HepG2 (cell line): ENCODE measurements around the gene ATP9A. TPM values are rescaled to one million over a fixed set of nuclear protein-coding genes. Genes with fewer than 3 reads are reported as not detected.

Source experiments
- ATF5 ChIP-seq: sonication (generic); formaldehyde crosslinking; IDR thresholded peaks from 2 replicates; pipeline ENCODE4 v1.4.0; 2020; ENCODE audit warnings: mild to moderate bottlenecking, low read depth, missing genetic modification reagents
- ATRX ChIP-seq: sonication (generic); formaldehyde crosslinking; IDR thresholded peaks from 2 replicates; pipeline ENCODE4 v1.4.0; 2020; ENCODE audit warnings: missing genetic modification reagents, borderline replicate concordance
- CBX5 ChIP-seq: sonication (generic); formaldehyde crosslinking; IDR thresholded peaks from 2 replicates; pipeline ENCODE4 v1.4.0; 2020; ENCODE audit warnings: missing genetic modification reagents, borderline replicate concordance
- DPF2 ChIP-seq: sonication (generic); formaldehyde crosslinking; IDR thresholded peaks from 2 replicates; pipeline ENCODE4 v1.4.0; 2020; ENCODE audit warnings: mild to moderate bottlenecking, low read depth, missing genetic modification reagents, borderline replicate concordance
- HOXA5 ChIP-seq: sonication (generic); formaldehyde crosslinking; IDR thresholded peaks from 2 replicates; pipeline ENCODE4 v1.4.0; 2020; ENCODE audit warnings: missing genetic modification reagents
- HOXA9 ChIP-seq: sonication (generic); formaldehyde crosslinking; IDR thresholded peaks from 2 replicates; pipeline ENCODE4 v1.8.1; 2022; ENCODE audit warnings: missing genetic modification reagents, mild to moderate bottlenecking, moderate library complexity, borderline replicate concordance
- MBNL3 ChIP-seq: fragments of 250-450 bp; sonication (Bioruptor Pico); conservative IDR thresholded peaks from 2 replicates; pipeline ENCODE4 v1.8.0; 2022; ENCODE audit warnings: mild to moderate bottlenecking, inconsistent platforms
- MLLT10 ChIP-seq: sonication (generic); formaldehyde crosslinking; IDR thresholded peaks from 2 replicates; pipeline ENCODE4 v1.4.0; 2020; ENCODE audit warnings: missing genetic modification reagents
- MXD1 ChIP-seq: sonication (generic); formaldehyde crosslinking; IDR thresholded peaks from 2 replicates; pipeline ENCODE4 v1.4.0; 2020; ENCODE audit warnings: mild to moderate bottlenecking, missing genetic modification reagents
- NBN ChIP-seq: fragments of 450-650 bp; conservative IDR thresholded peaks from 2 replicates; pipeline ENCODE4 v1.6.1; 2017
- PBX3 ChIP-seq: sonication (generic); formaldehyde crosslinking; IDR thresholded peaks from 2 replicates; pipeline ENCODE4 v1.8.1; 2023; ENCODE audit warnings: missing genetic modification reagents, inconsistent platforms, borderline replicate concordance
- RBM39 ChIP-seq: fragments of 200-400 bp; formaldehyde crosslinking; IDR thresholded peaks from one replicate; pipeline ENCODE4 v1.6.1; 2018; ENCODE audit warnings: antibody characterized with exemption, mild to moderate bottlenecking, low read depth, low read length; ENCODE audit not compliant: poor library complexity, severe bottlenecking
- RFXANK ChIP-seq: IDR thresholded peaks from 2 replicates; pipeline ENCODE4 v1.6.1; 2016
- SMYD3 ChIP-seq: sonication (generic); formaldehyde crosslinking; IDR thresholded peaks from 2 replicates; pipeline ENCODE4 v1.8.1; 2023; ENCODE audit warnings: mild to moderate bottlenecking, missing genetic modification reagents
- SOX5 ChIP-seq: IDR thresholded peaks from 2 replicates; pipeline ENCODE4 v1.6.1; 2016; ENCODE audit warnings: borderline replicate concordance
- TAF15 ChIP-seq: fragments of 200-400 bp; formaldehyde crosslinking; IDR thresholded peaks from one replicate; pipeline ENCODE4 v1.6.1; 2018; ENCODE audit warnings: mild to moderate bottlenecking, low read depth, low read length; ENCODE audit not compliant: poor library complexity, severe bottlenecking
- TCF7 ChIP-seq: sonication (generic); IDR thresholded peaks from 2 replicates; pipeline ENCODE4 v1.6.1; 2016; ENCODE audit warnings: antibody characterized with exemption, low read depth
- TEF ChIP-seq: sonication (generic); formaldehyde crosslinking; IDR thresholded peaks from 2 replicates; pipeline ENCODE4 v1.5.0; 2020; ENCODE audit warnings: missing genetic modification reagents
- ZFYVE20 ChIP-seq: sonication (generic); formaldehyde crosslinking; IDR thresholded peaks from 2 replicates; pipeline ENCODE4 v1.8.0; 2023; ENCODE audit warnings: low read depth, mild to moderate bottlenecking, moderate library complexity, missing genetic modification reagents, borderline replicate concordance
- ZNF138 ChIP-seq: sonication (generic); formaldehyde crosslinking; IDR thresholded peaks from 2 replicates; pipeline ENCODE4 v1.5.0; 2020; ENCODE audit warnings: mild to moderate bottlenecking, low read depth, missing genetic modification reagents
- ZNF24 ChIP-seq: fragments of 450-650 bp; IDR thresholded peaks from 2 replicates; pipeline ENCODE4 v1.6.1; 2017; ENCODE audit warnings: antibody characterized with exemption, mild to moderate bottlenecking
- ZNF253 ChIP-seq: sonication (generic); formaldehyde crosslinking; IDR thresholded peaks from 2 replicates; pipeline ENCODE4 v1.8.0; 2022; ENCODE audit warnings: mild to moderate bottlenecking, missing genetic modification reagents, borderline replicate concordance
- ZNF256 ChIP-seq: sonication (generic); formaldehyde crosslinking; conservative IDR thresholded peaks from 2 replicates; pipeline ENCODE4 v1.4.0; 2020; ENCODE audit warnings: missing genetic modification reagents
- ZNF317 ChIP-seq: sonication (generic); formaldehyde crosslinking; IDR thresholded peaks from 2 replicates; pipeline ENCODE4 v1.5.0; 2020; ENCODE audit warnings: mild to moderate bottlenecking, missing genetic modification reagents
- ZNF333 ChIP-seq: sonication (generic); formaldehyde crosslinking; IDR thresholded peaks from 2 replicates; pipeline ENCODE4 v1.4.0; 2020; ENCODE audit warnings: mild to moderate bottlenecking, missing genetic modification reagents, borderline replicate concordance
- ZNF335 ChIP-seq: sonication (generic); formaldehyde crosslinking; IDR thresholded peaks from 2 replicates; pipeline ENCODE4 v1.4.0; 2020; ENCODE audit warnings: missing genetic modification reagents
- ZNF367 ChIP-seq: sonication (generic); formaldehyde crosslinking; IDR thresholded peaks from 2 replicates; pipeline ENCODE4 v1.4.0; 2020; ENCODE audit warnings: missing genetic modification reagents, borderline replicate concordance
- ZNF414 ChIP-seq: sonication (generic); formaldehyde crosslinking; IDR thresholded peaks from 2 replicates; pipeline ENCODE4 v1.5.0; 2020; ENCODE audit warnings: missing genetic modification reagents
- polyA plus RNA-seq, 8 experiments: library from polyadenylated mRNA; depleted of rRNA in 3 of 8; stranded (reverse) in 7 of 8; unstranded in 1 of 8; fragments of >200 nt; fragmentation: Illumina TruSeq in 4 of 8; extraction: Trizol in 4 of 8; gene quantifications; 2 replicates each; pipeline versions ENCODE4 v1.2.1 to v1.2.3, GENCODE V29; 2011 to 2016; ENCODE audit warnings: low read depth in 4 of 8, missing spikeins in 1 of 8, mixed read lengths in 1 of 8; ENCODE audit not compliant: insufficient read depth in 1 of 8
- total RNA-seq, 5 experiments: library from RNA; depleted of rRNA; stranded (reverse); fragments of >200 nt; fragmentation: Illumina TruSeq; extraction: Trizol; gene quantifications; 2 replicates each; pipeline ENCODE4 v1.2.3, GENCODE V29; 2016; ENCODE audit warnings: low read depth in 1 of 5

Gene ATP9A
- total and polyA plus RNA-seq, 2 of the 13 experiments (the other 11 are each of a cell fraction or from before 2014, with no cell fraction given), result 11.8 to 18.5 TPM

- TF ChIP-seq ATF5 (CRISPR knock-in tag) (no peak), TEF (CRISPR knock-in tag) (no peak; the same call in 1 of the 2 replicates), SMYD3 (CRISPR knock-in tag) (no peak), ZNF24 (0 out of 2 replicates have a peak, but pooled peaks have one; percentile 37), MBNL3 (no peak), DPF2 (CRISPR knock-in tag) (peak; percentile 90), CBX5 (CRISPR knock-in tag) (no peak), TCF7 (peak; percentile 83), ZNF317 (CRISPR knock-in tag) (peak; percentile 79), RFXANK (CRISPR knock-in tag) (0 out of 2 replicates have a peak, but pooled peaks have one; percentile 62), PBX3 (CRISPR knock-in tag) (no peak), MXD1 (CRISPR knock-in tag) (no peak), TAF15 (no peak), ZNF138 (CRISPR knock-in tag) (no peak), ZNF335 (peak; percentile 69; the same call in 1 of the 2 replicates), NBN (no peak), ZNF333 (CRISPR knock-in tag) (no peak), MLLT10 (CRISPR knock-in tag) (no peak), ZNF253 (CRISPR knock-in tag) (no peak), ZFYVE20 (CRISPR knock-in tag) (no peak), ATRX (no peak), RBM39 (no peak), ZNF256 (CRISPR knock-in tag) (no peak), SOX5 (peak; percentile 93), ZNF367 (CRISPR knock-in tag) (no peak), ZNF414 (CRISPR knock-in tag) (peak; percentile 92), HOXA5 (CRISPR knock-in tag) (no peak; the same call in 1 of the 2 replicates), HOXA9 (CRISPR knock-in tag) (no peak)
These were observed 42.8 kb upstream of the ATP9A start (continued) for GRCh38 chr20:51811042-51811355.
